ENCODE results near the gene MLST8.

DNA sequence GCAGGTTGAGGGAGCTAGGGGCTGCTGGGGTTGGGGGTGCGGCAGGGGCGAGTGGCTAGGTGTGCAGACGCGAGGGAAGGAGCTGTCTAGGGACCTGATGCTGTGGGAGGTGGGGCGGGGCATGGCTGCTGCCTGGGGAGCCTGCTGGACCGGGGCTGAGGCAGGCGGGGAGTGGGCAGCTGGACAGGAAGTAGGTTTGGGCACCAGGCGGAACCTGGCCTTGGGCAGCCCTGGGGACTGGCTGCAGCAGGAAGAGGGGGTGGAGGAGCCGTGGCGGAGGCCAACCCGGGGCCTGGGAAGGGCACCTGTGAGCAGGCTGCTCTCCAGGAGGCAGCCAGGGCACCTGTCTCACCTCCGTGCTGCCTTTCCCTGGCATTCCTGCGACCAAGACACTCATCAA lies 25.1 kb downstream of the MLST8 start:
- TF ChIP-seq SP1 (IDR thresholded peaks at IDR 0.05) (no peak), ELF4 (IDR thresholded peaks at IDR 0.05) (no peak), NFRKB (IDR thresholded peaks at IDR 0.05) (no peak), CTBP1 (IDR thresholded peaks at IDR 0.05; ENCODE audit: borderline replicate concordance) (no peak), SUZ12 (IDR thresholded peaks at IDR 0.05) (no peak), HDGF (IDR thresholded peaks at IDR 0.05; ENCODE audit: borderline replicate concordance) (no peak)
